Measurements from ENCODE around the gene MS4A3. TPM values are rescaled to one million over a fixed set of nuclear protein-coding genes. Genes with fewer than 3 reads are reported as not detected.
"Not testable (repeated sequence)": the region's sequence is repeated elsewhere in the genome, so short reads cannot be mapped to it uniquely, and the experiment has no call there.

Gene MS4A3
- total RNA-seq, 1 donor from 2014 or later, result not detected

GRCh38 chr11:60088364-60088763, 31.9 kb downstream of the MS4A3 start, which contains the start of gene MS4A2:
TSS of gene MS4A2 (plus strand) at chr11:60088664. CDS start at chr11:60088766, 102 bp downstream.
- no peak for TF ChIP-seq CTCF (IDR thresholded peaks at IDR 0.05; ENCODE audit: partially characterized antibody, unreplicated experiment)
- Mint-ChIP-seq H3K27ac (ENCODE audit: unreplicated experiment) (no peak within 1 kb of the TSS), H3K27me3 (ENCODE audit: unreplicated experiment) (no peaks in the 10 kb centered on the region), H3K9me3 (ENCODE audit: unreplicated experiment) (no peaks in the 10 kb centered on the region), H3K4me1 (ENCODE audit: low read depth, unreplicated experiment) (no peaks in the 10 kb centered on the region), H3K4me3 (ENCODE audit: unreplicated experiment) (no peak within 1 kb of the TSS), H3K36me3 (ENCODE audit: unreplicated experiment) (no peaks in the 10 kb centered on the region)
- no peak for DNase-seq

GRCh38 chr11:60095477-60096120, 39.1 kb downstream of the MS4A3 start:
- Mint-ChIP-seq H3K4me1 (ENCODE audit: low read depth, unreplicated experiment) (no peaks in the 10 kb centered on the region), H3K27ac (ENCODE audit: unreplicated experiment) (no peak overlapping the region)
- TF ChIP-seq CTCF (IDR thresholded peaks at IDR 0.05; ENCODE audit: partially characterized antibody, unreplicated experiment), result no peak

GRCh38 chr11:60097189-60097588, 40.7 kb downstream of the MS4A3 start:
- H3K4me3 Mint-ChIP-seq (ENCODE audit: unreplicated experiment), result no peak overlapping the region

More at GRCh38 chr11:60095477-60096120, 39.1 kb downstream of the MS4A3 start:
- no peaks in the 10 kb centered on the region for H3K27me3 Mint-ChIP-seq (ENCODE audit: unreplicated experiment)
- DNase-seq, result no peak
- no peak overlapping the region for H3K4me3 Mint-ChIP-seq (ENCODE audit: unreplicated experiment)
- no peaks in the 10 kb centered on the region for H3K36me3 Mint-ChIP-seq (ENCODE audit: unreplicated experiment)
- no peaks in the 10 kb centered on the region for H3K9me3 Mint-ChIP-seq (ENCODE audit: unreplicated experiment)

GRCh38 chr11:60098508-60098907, 42.0 kb downstream of the MS4A3 start:
- no peaks in the 10 kb centered on the region for H3K36me3 Mint-ChIP-seq (ENCODE audit: unreplicated experiment)
- no peak for DNase-seq
- no peaks in the 10 kb centered on the region for H3K4me1 Mint-ChIP-seq (ENCODE audit: low read depth, unreplicated experiment)
- H3K27me3 Mint-ChIP-seq (ENCODE audit: unreplicated experiment), result no peaks in the 10 kb centered on the region
- TF ChIP-seq CTCF (IDR thresholded peaks at IDR 0.05; ENCODE audit: partially characterized antibody, unreplicated experiment), result no peak
- H3K4me3 Mint-ChIP-seq (ENCODE audit: unreplicated experiment), result no peak overlapping the region
- H3K9me3 Mint-ChIP-seq (ENCODE audit: unreplicated experiment), result peaks cover 2% of the 10 kb centered on the region
- no peak overlapping the region for H3K27ac Mint-ChIP-seq (ENCODE audit: unreplicated experiment)

More at GRCh38 chr11:60097189-60097588, 40.7 kb downstream of the MS4A3 start:
- no peak for DNase-seq
- Mint-ChIP-seq H3K36me3 (ENCODE audit: unreplicated experiment) (no peaks in the 10 kb centered on the region), H3K27me3 (ENCODE audit: unreplicated experiment) (no peaks in the 10 kb centered on the region), H3K9me3 (ENCODE audit: unreplicated experiment) (peaks cover 2% of the 10 kb centered on the region), H3K4me1 (ENCODE audit: low read depth, unreplicated experiment) (no peaks in the 10 kb centered on the region), H3K27ac (ENCODE audit: unreplicated experiment) (no peak overlapping the region)
- no peak for TF ChIP-seq CTCF (IDR thresholded peaks at IDR 0.05; ENCODE audit: partially characterized antibody, unreplicated experiment)

- H3K4me1 Mint-ChIP-seq (ENCODE audit: low read depth, unreplicated experiment), result no peaks in the 10 kb centered on the region
- DNase-seq, result no peak
- no peaks in the 10 kb centered on the region for H3K27me3 Mint-ChIP-seq (ENCODE audit: unreplicated experiment)
- no peaks in the 10 kb centered on the region for H3K36me3 Mint-ChIP-seq (ENCODE audit: unreplicated experiment)
- H3K27ac Mint-ChIP-seq (ENCODE audit: unreplicated experiment), result no peak overlapping the region
- H3K9me3 Mint-ChIP-seq (ENCODE audit: unreplicated experiment), result peaks cover 2% of the 10 kb centered on the region
- no peak overlapping the region for H3K4me3 Mint-ChIP-seq (ENCODE audit: unreplicated experiment)
- TF ChIP-seq CTCF (IDR thresholded peaks at IDR 0.05; ENCODE audit: partially characterized antibody, unreplicated experiment), result no peak
These were observed 44.1 kb downstream of the MS4A3 start for GRCh38 chr11:60100516-60100915.

GRCh38 chr11:60101368-60101767, 44.9 kb downstream of the MS4A3 start:
- H3K4me1 Mint-ChIP-seq (ENCODE audit: low read depth, unreplicated experiment); H3K9me3 Mint-ChIP-seq (ENCODE audit: unreplicated experiment); DNase-seq; H3K27ac Mint-ChIP-seq (ENCODE audit: unreplicated experiment); H3K36me3 Mint-ChIP-seq (ENCODE audit: unreplicated experiment); H3K4me3 Mint-ChIP-seq (ENCODE audit: unreplicated experiment); H3K27me3 Mint-ChIP-seq (ENCODE audit: unreplicated experiment): not testable (repeated sequence)

GRCh38 chr11:60104471-60105115, 48.1 kb downstream of the MS4A3 start:
- H3K4me3 Mint-ChIP-seq (ENCODE audit: unreplicated experiment); H3K27me3 Mint-ChIP-seq (ENCODE audit: unreplicated experiment); H3K36me3 Mint-ChIP-seq (ENCODE audit: unreplicated experiment); H3K4me1 Mint-ChIP-seq (ENCODE audit: low read depth, unreplicated experiment); H3K9me3 Mint-ChIP-seq (ENCODE audit: unreplicated experiment); DNase-seq; H3K27ac Mint-ChIP-seq (ENCODE audit: unreplicated experiment): not testable (repeated sequence)

All from glutamatergic neuron (in vitro differentiated cells).